ENCODE results near the gene KPNA3. TPM values are rescaled to one million over a fixed set of nuclear protein-coding genes. Genes with fewer than 3 reads are reported as not detected.

Gene KPNA3
- 20.3 and 46.6 TPM in 2 replicates for total RNA-seq (ENCODE audit: low replicate concordance)

- no peak for TF ChIP-seq CTCF (IDR thresholded peaks at IDR 0.05; ENCODE audit: insufficient read depth, low read length)
- H3K4me3 ChIP-seq (ENCODE audit: low read depth, low read length) = peak within 1 kb of the TSS; percentile 84
Observed at GRCh38 chr13:49792550-49793324, at the start of gene KPNA3. Gene KPNA3 (minus strand): TSS chr13:49792682. CDS start chr13:49792506, 176 bp downstream.

GRCh38 chr13:49841964-49842363 is 49.5 kb upstream of the KPNA3 start:
- no peak overlapping the region for H3K4me3 ChIP-seq (ENCODE audit: low read depth, low read length)
- TF ChIP-seq CTCF (IDR thresholded peaks at IDR 0.05; ENCODE audit: insufficient read depth, low read length) = no peak
- DNase-seq (ENCODE audit: low read depth) = no peak

More at GRCh38 chr13:49792550-49793324, at the start of gene KPNA3:
- DNase-seq (ENCODE audit: low read depth) = peak; percentile 95

GRCh38 chr13:49840675-49841074 is 48.2 kb upstream of the KPNA3 start:
- no peak for TF ChIP-seq CTCF (IDR thresholded peaks at IDR 0.05; ENCODE audit: insufficient read depth, low read length)
- no peak overlapping the region for H3K4me3 ChIP-seq (ENCODE audit: low read depth, low read length)
- DNase-seq (ENCODE audit: low read depth) = no peak

- no peak for DNase-seq (ENCODE audit: low read depth)
- no peak overlapping the region for H3K4me3 ChIP-seq (ENCODE audit: low read depth, low read length)
- TF ChIP-seq CTCF (IDR thresholded peaks at IDR 0.05; ENCODE audit: insufficient read depth, low read length) = no peak
Observed at GRCh38 chr13:49840266-49840665, 47.8 kb upstream of the KPNA3 start.

- no peak for TF ChIP-seq CTCF (IDR thresholded peaks at IDR 0.05; ENCODE audit: insufficient read depth, low read length)
- DNase-seq (ENCODE audit: low read depth) = no peak
- no peak overlapping the region for H3K4me3 ChIP-seq (ENCODE audit: low read depth, low read length)
Observed at GRCh38 chr13:49838989-49839388, 46.5 kb upstream of the KPNA3 start.

- DNase-seq (ENCODE audit: low read depth) = no peak
- no peak overlapping the region for H3K4me3 ChIP-seq (ENCODE audit: low read depth, low read length)
- no peak for TF ChIP-seq CTCF (IDR thresholded peaks at IDR 0.05; ENCODE audit: insufficient read depth, low read length)
Observed at GRCh38 chr13:49836516-49836915, 44.0 kb upstream of the KPNA3 start.

All from fibroblast of the aortic adventitia (primary cell).